ENCODE data around the gene KRT72.

KRT72 gene

GRCh38 chr12:52600475-52600874, 788 bp downstream of the KRT72 start:
- H3K9me3 ChIP-seq (ENCODE audit: control insufficient read depth, insufficient read depth, low read depth, low read length) = no peaks in the 10 kb centered on the region
- H3K36me3 ChIP-seq (ENCODE audit: control insufficient read depth in 2 of 2, insufficient read depth in 1 of 2, low read length in 2 of 2) = no peaks in the 10 kb centered on the region
- no peak overlapping the region for H3K4me3 ChIP-seq (ENCODE audit: low read depth, low read length)
- ChIA-PET POLR2A (no interaction called here), CTCF (interaction anchor here (1.5 kb wide), 1 partner anchor 228 kb away, joined by 4 read pairs; no protein-coding TSS in a partner anchor)
- no peak overlapping the region for H3K27ac ChIP-seq (ENCODE audit: extremely low read depth, low read depth, low read length)
- no peak for TF ChIP-seq ZSCAN23 (tag by site-specific recombination; IDR thresholded peaks at IDR 0.05)
- H3K4me1 ChIP-seq (ENCODE audit: control insufficient read depth, insufficient read depth, low read length) = no peaks in the 10 kb centered on the region

GRCh38 chr12:52600071-52600470, 1.2 kb downstream of the KRT72 start:
- ChIA-PET CTCF (interaction anchor here (0.6 to 1.5 kb wide), 2 partner anchors 228 to 265 kb away, joined by 3 to 4 read pairs; no protein-coding TSS in a partner anchor), POLR2A (no interaction called here)

GRCh38 chr12:52598966-52599365, 2.3 kb downstream of the KRT72 start:
- Histone ChIP-seq H3K36me3 (ENCODE audit: control insufficient read depth in 2 of 2, insufficient read depth in 1 of 2, low read length in 2 of 2) (no peaks in the 10 kb centered on the region), H3K4me3 (ENCODE audit: low read depth, low read length) (no peak overlapping the region), H3K9me3 (ENCODE audit: control insufficient read depth, insufficient read depth, low read depth, low read length) (no peaks in the 10 kb centered on the region), H3K4me1 (ENCODE audit: control insufficient read depth, insufficient read depth, low read length) (no peaks in the 10 kb centered on the region), H3K27ac (ENCODE audit: extremely low read depth, low read depth, low read length) (no peak overlapping the region)
- no peak for TF ChIP-seq ZNF274 (IDR thresholded peaks at IDR 0.05; ENCODE audit: low read length)
- no peak for TF ChIP-seq ZNF274 (tag by site-specific recombination; IDR thresholded peaks at IDR 0.05; ENCODE audit: borderline replicate concordance)
- TF ChIP-seq PATZ1 (tag by site-specific recombination; IDR thresholded peaks at IDR 0.05) = no peak
- no peak for TF ChIP-seq PRDM10 (tag by site-specific recombination; IDR thresholded peaks at IDR 0.05)
- ChIA-PET POLR2A (no interaction called here), CTCF (interaction anchor here (0.7 to 1.5 kb wide), 3 partner anchors 25 to 382 kb away, joined by 3 to 4 read pairs (median 4); no protein-coding TSS in a partner anchor)

More at GRCh38 chr12:52600071-52600470, 1.2 kb downstream of the KRT72 start:
- Histone ChIP-seq H3K27ac (ENCODE audit: extremely low read depth, low read depth, low read length) (no peak overlapping the region), H3K9me3 (ENCODE audit: control insufficient read depth, insufficient read depth, low read depth, low read length) (no peaks in the 10 kb centered on the region), H3K4me3 (ENCODE audit: low read depth, low read length) (no peak overlapping the region), H3K36me3 (ENCODE audit: control insufficient read depth in 2 of 2, insufficient read depth in 1 of 2, low read length in 2 of 2) (no peaks in the 10 kb centered on the region), H3K4me1 (ENCODE audit: control insufficient read depth, insufficient read depth, low read length) (no peaks in the 10 kb centered on the region)
- no peak for TF ChIP-seq ZNF350 (tag by site-specific recombination; IDR thresholded peaks at IDR 0.05)
- TF ChIP-seq ZNF624 (tag by site-specific recombination; IDR thresholded peaks at IDR 0.05) = no peak
- no peak for TF ChIP-seq KLF9 (tag by site-specific recombination; IDR thresholded peaks at IDR 0.05; ENCODE audit: low read depth)
- no peak for TF ChIP-seq ZNF677 (tag by site-specific recombination; IDR thresholded peaks at IDR 0.05)
- TF ChIP-seq ZNF114 (tag by site-specific recombination; IDR thresholded peaks at IDR 0.05) = no peak
- no peak for TF ChIP-seq GLI2 (tag by site-specific recombination; IDR thresholded peaks at IDR 0.05; ENCODE audit: borderline replicate concordance, low read depth)
- no peak for TF ChIP-seq YY1 (tag by site-specific recombination; IDR thresholded peaks at IDR 0.05)
- no peak for TF ChIP-seq ZFP37 (tag by site-specific recombination; IDR thresholded peaks at IDR 0.05)
- no peak for TF ChIP-seq ZBTB1 (tag by site-specific recombination; IDR thresholded peaks at IDR 0.05)
- TF ChIP-seq ZNF561 (tag by site-specific recombination; IDR thresholded peaks at IDR 0.05; ENCODE audit: borderline replicate concordance) = no peak
- no peak for TF ChIP-seq OSR2 (tag by site-specific recombination; IDR thresholded peaks at IDR 0.05)
- no peak for TF ChIP-seq ZNF629 (tag by site-specific recombination; IDR thresholded peaks at IDR 0.05)
- no peak for TF ChIP-seq ZNF449 (tag by site-specific recombination; IDR thresholded peaks at IDR 0.05)

Measured in HEK293 (cell line).